ENCODE data around the gene CACHD1.
"Not testable (repeated sequence)": the region's sequence is repeated elsewhere in the genome, so short reads cannot be mapped to it uniquely, and the experiment has no call there.

Gene CACHD1

GRCh38 chr1:64675718-64676345, 205.9 kb downstream of the CACHD1 start:
- no peak for DNase-seq

GRCh38 chr1:64676386-64676785, 206.5 kb downstream of the CACHD1 start:
- no peak for DNase-seq

- no peak for DNase-seq
Observed at GRCh38 chr1:64677532-64677931, 207.6 kb downstream of the CACHD1 start.

- DNase-seq, result no peak
Observed at GRCh38 chr1:64678366-64678765, 208.4 kb downstream of the CACHD1 start.

GRCh38 chr1:64679177-64679576, 209.2 kb downstream of the CACHD1 start:
- no peak for DNase-seq

- DNase-seq, result no peak
Observed at GRCh38 chr1:64680599-64680998, 210.7 kb downstream of the CACHD1 start.

- DNase-seq, result no peak
Observed at GRCh38 chr1:64681043-64681442, 211.1 kb downstream of the CACHD1 start.

- no peak for DNase-seq
Observed at GRCh38 chr1:64683419-64683818, 213.5 kb downstream of the CACHD1 start.

- no peak for DNase-seq
Observed at GRCh38 chr1:64685217-64685616, 215.3 kb downstream of the CACHD1 start.

GRCh38 chr1:64685765-64686341, 215.9 kb downstream of the CACHD1 start:
- no peak for DNase-seq

- DNase-seq, result peak; percentile 63
Observed at GRCh38 chr1:64686828-64687724, 217.1 kb downstream of the CACHD1 start.

GRCh38 chr1:64687725-64688327, 217.9 kb downstream of the CACHD1 start:
- no peak for DNase-seq

GRCh38 chr1:64691626-64692025, 221.7 kb downstream of the CACHD1 start:
- no peak for DNase-seq

GRCh38 chr1:64692911-64693310, 223.0 kb downstream of the CACHD1 start:
- no peak for DNase-seq

GRCh38 chr1:64693406-64693805, 223.5 kb downstream of the CACHD1 start:
- no peak for DNase-seq

- DNase-seq, result no peak
Observed at GRCh38 chr1:64696879-64697278, 226.9 kb downstream of the CACHD1 start.

- DNase-seq, result no peak
Observed at GRCh38 chr1:64699327-64699726, 229.4 kb downstream of the CACHD1 start.

- DNase-seq, result no peak
Observed at GRCh38 chr1:64701071-64701470, 231.1 kb downstream of the CACHD1 start.

- no peak for DNase-seq
Observed at GRCh38 chr1:64701886-64702285, 232.0 kb downstream of the CACHD1 start.

GRCh38 chr1:64702670-64703069, 232.7 kb downstream of the CACHD1 start:
- not testable (repeated sequence) for DNase-seq

- no peak for DNase-seq
Observed at GRCh38 chr1:64703600-64703999, 233.7 kb downstream of the CACHD1 start.

- DNase-seq, result no peak
Observed at GRCh38 chr1:64705591-64705990, 235.7 kb downstream of the CACHD1 start.

GRCh38 chr1:64711266-64711665, 241.3 kb downstream of the CACHD1 start:
- DNase-seq, result no peak

GRCh38 chr1:64712049-64712448, 242.1 kb downstream of the CACHD1 start:
- DNase-seq, result no peak
